GM13977 (cell line): ENCODE measurements around the gene MGMT.

Experiments
- DNase-seq: peaks from one replicate; pipeline ENCODE4 v3.0.0; 2012; ENCODE audit warnings: low spot score
- CTCF ChIP-seq: IDR thresholded peaks from 2 replicates; pipeline ENCODE4 v1.5.1; 2012; ENCODE audit warnings: mild to moderate bottlenecking, control low read depth; ENCODE audit not compliant: insufficient read depth; ENCODE audit errors: extremely low read depth, missing control alignments
- in situ Hi-C: fragments of 300-500 bp; cut with MboI; formaldehyde crosslinking; loops from one replicate; pipeline ENCODE4 v1.12.0; 2022; ENCODE audit warnings: low sequenced_read_pairs, low pct_unique_long_range_greater_than_20kb, mixed read lengths, inconsistent platforms; ENCODE audit not compliant: unreplicated experiment

MGMT gene

GRCh38 chr10:129741978-129742741 is 275.1 kb downstream of the MGMT start:
- TF ChIP-seq CTCF: no peak
- DNase-seq: no peak
- in situ Hi-C loops: no loop called here

GRCh38 chr10:129742742-129743550 is 275.9 kb downstream of the MGMT start:
- TF ChIP-seq CTCF: no peak
- DNase-seq: no peak
- in situ Hi-C loops: no loop called here

- in situ Hi-C loops: no loop called here
Observed at GRCh38 chr10:129743738-129744133, 276.7 kb downstream of the MGMT start.

GRCh38 chr10:129744134-129745111 is 277.4 kb downstream of the MGMT start:
- in situ Hi-C loops: no loop called here

More at GRCh38 chr10:129743738-129744133, 276.7 kb downstream of the MGMT start:
- TF ChIP-seq CTCF: no peak
- no peak for DNase-seq

GRCh38 chr10:129745186-129745750 is 278.2 kb downstream of the MGMT start:
- TF ChIP-seq CTCF: no peak

More at GRCh38 chr10:129744134-129745111, 277.4 kb downstream of the MGMT start:
- DNase-seq: no peak
- no peak for TF ChIP-seq CTCF

More at GRCh38 chr10:129745186-129745750, 278.2 kb downstream of the MGMT start:
- no peak for DNase-seq
- in situ Hi-C loops: no loop called here
